Measurements from ENCODE around the gene PKIB.

DNA sequence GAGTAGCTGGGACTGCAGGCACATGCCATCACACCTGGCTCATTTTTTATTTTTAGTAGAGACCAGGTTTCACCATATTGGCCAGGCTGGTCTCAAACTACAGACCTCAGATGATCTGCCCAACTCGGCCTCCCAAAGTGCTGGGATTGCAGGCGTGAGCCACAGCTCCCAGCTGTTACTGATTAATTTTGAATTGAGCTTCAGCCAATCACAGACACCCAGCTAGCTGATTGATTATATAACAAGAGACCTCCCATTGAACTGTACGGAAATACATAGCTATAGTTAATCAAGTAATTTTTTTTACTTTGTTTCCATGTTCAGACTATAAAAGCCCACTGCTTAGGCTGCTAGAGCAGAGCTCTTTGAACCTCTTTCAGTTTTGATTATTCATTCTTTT, 31.6 kb downstream of the PKIB start:
- no peak for TF ChIP-seq CTCF (IDR thresholded peaks at IDR 0.05; ENCODE audit: extremely low read depth in 1 of 2, insufficient read depth in 1 of 2, low read depth in 1 of 2, low read length in 2 of 2)
- TF ChIP-seq POLR2A (IDR thresholded peaks at IDR 0.05; ENCODE audit: low read depth, low read length) = no peak
- TF ChIP-seq, protein P1, sequence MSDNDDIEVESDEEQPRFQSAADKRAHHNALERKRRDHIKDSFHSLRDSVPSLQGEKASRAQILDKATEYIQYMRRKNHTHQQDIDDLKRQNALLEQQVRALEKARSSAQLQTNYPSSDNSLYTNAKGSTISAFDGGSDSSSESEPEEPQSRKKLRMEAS (IDR thresholded peaks at IDR 0.05; ENCODE audit: insufficient read depth, insufficient read length) = no peak
- TF ChIP-seq JUN (IDR thresholded peaks at IDR 0.05; ENCODE audit: borderline replicate concordance, insufficient read depth, insufficient read length, low read depth) = no peak
- no peak for TF ChIP-seq EZH2 (IDR thresholded peaks at IDR 0.05; ENCODE audit: borderline replicate concordance, low read depth, low read length, severe bottlenecking)
- no peak for TF ChIP-seq MYC (IDR thresholded peaks at IDR 0.05; ENCODE audit: low read depth, low read length)
- TF ChIP-seq POLR2AphosphoS5 (IDR thresholded peaks at IDR 0.05; ENCODE audit: insufficient read depth, low read depth, low read length) = no peak

All from endothelial cell of umbilical vein (primary cell).